ACC112 (cell line): ENCODE results near the gene HYPK.
A peak's percentile ranks its signal among the peaks of the same experiment; 100 is the strongest.
"Not testable (repeated sequence)": the region's sequence is repeated elsewhere in the genome, so short reads cannot be mapped to it uniquely, and the experiment has no call there.

Source experiments
- H2AFZ ChIP-seq: fragments of 200-600 bp; sonication (generic); one replicate; pipeline ENCODE4 v1.6.0; 2017; ENCODE audit warnings: antibody characterized with exemption, low read length; ENCODE audit not compliant: unreplicated experiment
- H3K27ac ChIP-seq: fragments of 200-600 bp; sonication (generic); 2 replicates; pipeline ENCODE4 v1.5.1; 2014; ENCODE audit warnings: low read depth, mild to moderate bottlenecking, antibody characterized with exemption, low read length, moderate library complexity
- H3K27me3 ChIP-seq: fragments of 200-600 bp; sonication (generic); 2 replicates; pipeline ENCODE4 v1.6.1; 2014; ENCODE audit warnings: mild to moderate bottlenecking, antibody characterized with exemption, low read length, moderate library complexity, mixed read lengths; ENCODE audit not compliant: insufficient read depth
- H3K36me3 ChIP-seq: fragments of 200-600 bp; sonication (generic); 2 replicates; pipeline ENCODE4 v1.6.1; 2016; ENCODE audit warnings: mild to moderate bottlenecking, antibody characterized with exemption, low read length, moderate library complexity, mixed read lengths; ENCODE audit not compliant: insufficient read depth
- H3K4me1 ChIP-seq: fragments of 200-600 bp; sonication (generic); one replicate; pipeline ENCODE4 v1.6.1; 2016; ENCODE audit warnings: low read length, mixed read lengths; ENCODE audit not compliant: insufficient read depth, unreplicated experiment, control insufficient read depth
- H3K4me3 ChIP-seq: fragments of 200-600 bp; sonication (generic); 2 replicates; pipeline ENCODE4 v1.5.1; 2014; ENCODE audit warnings: mild to moderate bottlenecking, low read depth, low read length
- H3K79me2 ChIP-seq: fragments of 200-600 bp; sonication (generic); one replicate; pipeline ENCODE4 v1.6.0; 2016; ENCODE audit warnings: low read length; ENCODE audit not compliant: control insufficient read depth, unreplicated experiment, insufficient read depth

Gene HYPK

DNA sequence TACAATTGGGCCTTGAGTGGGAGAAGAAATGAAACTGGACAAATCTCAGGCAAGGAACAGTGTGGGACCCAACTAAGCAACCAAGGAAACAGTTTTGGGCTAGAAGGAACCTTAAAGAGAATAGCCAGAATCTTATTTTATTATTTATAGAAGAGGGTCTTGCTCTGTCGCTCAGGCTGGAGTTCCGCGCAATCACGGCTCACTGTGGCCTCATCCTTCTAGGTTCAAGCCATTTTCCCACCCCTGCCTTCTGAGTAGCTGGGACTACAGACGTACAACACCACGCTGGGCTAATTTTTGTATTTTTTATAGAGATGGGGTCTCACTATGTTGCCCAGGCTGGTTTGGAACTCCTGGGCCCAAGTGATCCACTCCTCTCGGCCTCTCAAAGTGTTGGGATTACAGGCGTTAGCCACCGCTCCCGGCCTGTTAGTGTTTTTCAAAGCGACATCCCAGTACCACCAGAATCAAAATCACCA lies 25.7 kb downstream of the HYPK start:
- Histone ChIP-seq H3K79me2 (peaks cover 67% of the 10 kb centered on the region), H3K4me1 (peaks cover 23% of the 10 kb centered on the region), H3K36me3 (no peaks in the 10 kb centered on the region), H3K4me3 (peak overlapping the region; percentile 81), H3K27ac (peak overlapping the region; percentile 66; the same call in 1 of the 2 replicates), H3K27me3 (no peaks in the 10 kb centered on the region), H2AFZ (peak overlapping the region; percentile 1)

DNA sequence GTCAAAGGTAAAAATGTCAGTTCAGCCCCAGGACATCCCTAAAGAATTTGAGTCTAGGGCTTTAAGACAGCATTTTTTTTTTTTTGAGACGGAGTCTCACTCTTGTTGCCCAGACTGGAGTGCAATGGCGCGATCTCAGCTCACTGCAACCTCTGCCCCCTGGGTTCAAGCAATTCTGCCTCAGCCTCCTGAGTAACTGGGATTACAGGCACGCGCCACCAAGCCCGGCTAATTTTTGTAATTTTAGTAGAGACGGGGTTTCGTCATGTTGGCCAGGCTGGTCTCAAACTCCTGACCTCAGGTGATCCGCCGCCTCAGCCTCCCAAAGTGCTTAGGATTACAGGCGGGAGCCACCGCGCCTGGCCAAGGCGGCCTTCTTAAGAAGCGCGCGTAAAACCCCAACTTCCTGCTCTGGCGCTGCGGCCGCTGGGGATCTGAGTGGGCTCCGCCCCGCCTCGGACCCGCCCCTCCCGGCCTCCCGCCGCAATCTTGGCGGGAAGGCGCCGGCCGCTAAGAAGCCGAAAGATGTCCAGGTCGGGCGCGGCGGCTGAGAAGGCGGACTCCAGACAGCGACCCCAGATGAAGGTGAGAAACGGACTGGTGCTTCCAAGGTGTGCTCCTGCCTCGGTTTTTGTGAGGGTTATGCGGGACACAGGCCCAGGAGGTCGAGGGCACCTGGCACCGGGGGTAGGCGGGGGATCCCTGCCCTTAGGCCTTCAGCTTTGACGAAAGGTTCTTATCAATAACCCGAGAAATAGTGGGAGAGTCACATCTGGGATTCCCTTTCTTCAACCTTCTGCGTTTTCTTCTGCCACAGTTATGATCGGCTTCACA lies 26.3 kb downstream of the HYPK start, which contains the start of gene WDR76:
Gene WDR76, plus strand, starts transcription at position 495 of the 834 bp plus-strand sequence. Its CDS starts 31 bp downstream, at position 526.
- Histone ChIP-seq H3K4me3 (peak within 1 kb of the TSS; percentile 81), H3K4me1 (peaks cover 20% of the 10 kb centered on the region), H3K79me2 (peaks cover 65% of the 10 kb centered on the region), H2AFZ (peak within 1 kb of the TSS; percentile 57), H3K27me3 (no peaks in the 10 kb centered on the region), H3K36me3 (no peaks in the 10 kb centered on the region), H3K27ac (peak within 1 kb of the TSS; percentile 66)

DNA sequence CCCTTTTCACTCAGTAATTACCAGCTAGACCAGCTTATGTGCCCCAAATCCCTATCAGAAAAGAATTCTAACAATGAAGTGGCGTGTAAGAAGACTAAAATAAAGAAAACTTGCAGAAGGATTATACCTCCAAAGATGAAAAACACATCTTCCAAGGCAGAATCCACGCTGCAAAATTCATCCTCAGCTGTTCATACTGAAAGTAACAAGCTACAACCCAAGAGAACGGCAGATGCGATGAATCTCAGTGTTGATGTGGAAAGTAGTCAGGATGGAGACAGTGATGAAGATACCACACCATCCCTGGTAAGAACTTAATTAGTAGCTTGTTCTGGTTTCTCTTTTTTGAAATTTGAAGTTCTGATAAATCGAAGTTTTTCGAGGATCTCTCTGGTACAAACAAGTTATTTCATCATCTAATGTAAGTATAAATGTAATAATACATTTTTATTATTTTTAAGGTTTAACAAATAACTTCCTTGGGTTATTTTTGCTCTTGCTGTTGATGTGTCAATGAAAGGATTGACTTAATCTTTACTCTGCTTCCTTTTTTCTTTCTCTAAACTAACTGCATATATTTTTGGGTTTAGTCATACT lies 27.8 kb downstream of the HYPK start:
- Histone ChIP-seq H3K36me3 (no peaks in the 10 kb centered on the region; the same call in 1 of the 2 replicates), H2AFZ (no peak overlapping the region), H3K79me2 (peaks cover 56% of the 10 kb centered on the region), H3K4me3 (peak overlapping the region; percentile 81), H3K4me1 (peaks cover 15% of the 10 kb centered on the region), H3K27ac (no peak overlapping the region; the same call in 1 of the 2 replicates), H3K27me3 (no peaks in the 10 kb centered on the region)

DNA sequence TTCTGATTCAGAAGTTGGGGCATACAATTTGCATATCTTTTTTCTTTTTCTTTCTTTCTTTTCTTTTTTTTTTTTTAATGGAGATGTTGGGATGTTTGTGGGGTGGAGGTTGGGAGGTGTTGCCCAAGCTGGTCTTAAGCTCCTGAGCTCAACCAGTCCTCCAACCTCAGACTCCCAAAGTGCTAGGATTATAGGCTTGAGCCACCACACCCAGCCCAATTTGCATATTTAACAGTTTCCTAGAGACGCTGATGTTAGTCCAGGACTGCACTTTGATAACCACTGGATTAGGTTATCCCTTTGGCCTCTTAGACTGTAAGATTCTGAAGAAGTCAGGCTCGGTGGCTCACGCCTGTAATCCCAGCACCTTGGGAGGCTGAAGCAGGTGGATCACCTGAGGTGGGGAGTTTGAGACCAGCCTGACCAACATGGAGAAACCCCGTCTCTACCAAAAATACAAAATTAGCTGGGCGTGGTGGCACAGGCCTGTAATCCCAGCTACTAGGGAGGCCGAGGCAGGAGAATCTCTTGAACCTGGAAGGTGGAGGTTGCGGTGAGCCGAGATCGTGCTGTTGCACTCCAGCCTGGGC lies 29.6 kb downstream of the HYPK start:
- H3K36me3 ChIP-seq, H2AFZ ChIP-seq, H3K4me3 ChIP-seq, H3K27ac ChIP-seq, H3K27me3 ChIP-seq: not testable (repeated sequence)
- Histone ChIP-seq H3K79me2 (peaks cover 48% of the 10 kb centered on the region), H3K4me1 (peaks cover 11% of the 10 kb centered on the region)

GRCh38 chr15:43830691-43831275 lies 30.4 kb downstream of the HYPK start:
- H3K4me1 ChIP-seq: peaks cover 11% of the 10 kb centered on the region
- not testable (repeated sequence) for H3K4me3 ChIP-seq, H3K27me3 ChIP-seq, H3K36me3 ChIP-seq, H3K27ac ChIP-seq, H2AFZ ChIP-seq
- peaks cover 48% of the 10 kb centered on the region for H3K79me2 ChIP-seq

GRCh38 chr15:43831519-43832052 lies 31.2 kb downstream of the HYPK start:
- H2AFZ ChIP-seq, H3K4me1 ChIP-seq, H3K27me3 ChIP-seq, H3K4me3 ChIP-seq, H3K27ac ChIP-seq: not testable (repeated sequence)
- Histone ChIP-seq H3K36me3 (peaks cover 14% of the 10 kb centered on the region), H3K79me2 (peaks cover 43% of the 10 kb centered on the region)

DNA sequence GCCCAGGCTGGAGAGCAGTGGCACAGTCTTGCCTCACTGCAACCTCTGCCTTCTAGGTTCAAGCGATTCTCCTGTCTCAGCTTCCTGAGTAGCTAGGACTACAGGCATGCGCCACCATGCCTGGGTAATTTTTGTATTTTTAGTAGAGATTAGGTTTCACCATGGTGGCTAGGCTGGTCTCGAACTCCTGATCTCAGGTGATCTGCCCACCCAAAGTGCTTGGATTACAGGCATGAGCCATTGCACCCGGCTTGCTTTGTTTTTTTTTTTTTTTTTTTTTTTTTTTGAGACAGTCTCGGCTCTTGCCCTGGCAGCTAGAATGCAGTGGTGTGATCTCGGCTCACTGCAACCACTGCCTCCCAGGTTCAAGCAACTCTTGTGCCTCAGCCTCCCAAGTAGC lies 32.1 kb downstream of the HYPK start:
- Histone ChIP-seq H3K79me2 (peaks cover 38% of the 10 kb centered on the region), H3K36me3 (peaks cover 20% of the 10 kb centered on the region)
- H3K4me1 ChIP-seq, H3K27ac ChIP-seq, H3K27me3 ChIP-seq, H3K4me3 ChIP-seq, H2AFZ ChIP-seq: not testable (repeated sequence)

DNA sequence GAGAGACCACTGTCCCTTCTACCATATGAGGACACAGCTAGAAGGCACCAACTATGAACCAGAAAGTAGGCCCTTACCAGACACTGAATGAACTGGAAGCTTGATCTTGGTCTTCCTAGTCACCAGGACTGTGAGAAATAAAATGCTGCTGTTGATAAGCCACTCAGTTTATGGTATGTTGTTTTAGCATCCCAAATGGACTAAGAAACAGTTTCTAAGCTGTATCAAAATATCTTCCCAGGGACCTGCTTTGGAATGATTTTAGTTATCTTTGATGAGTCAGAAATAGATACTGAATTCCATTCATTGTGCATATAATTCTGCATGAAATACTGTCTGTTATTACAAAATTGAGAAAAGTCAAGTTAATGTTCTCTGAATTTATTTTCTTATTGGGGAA lies 45.0 kb downstream of the HYPK start:
- Histone ChIP-seq H3K79me2 (no peaks in the 10 kb centered on the region), H2AFZ (no peak overlapping the region), H3K36me3 (peaks cover 21% of the 10 kb centered on the region), H3K4me1 (no peaks in the 10 kb centered on the region), H3K4me3 (no peak overlapping the region), H3K27ac (peak overlapping the region; percentile 34; the same call in 1 of the 2 replicates), H3K27me3 (no peaks in the 10 kb centered on the region)

DNA sequence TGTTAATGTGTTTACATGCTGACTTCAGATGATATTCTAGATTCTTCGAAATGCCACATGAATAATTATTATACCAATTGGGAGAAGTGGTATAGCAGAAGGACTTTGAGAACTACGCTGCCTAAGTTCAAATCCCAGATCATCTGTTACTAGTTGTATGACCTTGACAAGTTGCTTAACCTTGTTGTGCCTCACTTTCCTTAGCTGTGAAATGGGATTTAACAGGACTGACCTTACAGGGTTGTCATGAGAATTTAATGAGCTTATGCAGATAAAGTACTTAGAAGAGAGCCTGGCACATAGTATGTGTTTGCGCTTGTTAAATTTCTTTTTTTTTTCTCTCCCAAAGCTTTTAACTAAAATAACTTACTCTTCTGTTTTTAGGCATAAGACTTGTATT lies 50.9 kb downstream of the HYPK start:
- H3K27me3 ChIP-seq: no peaks in the 10 kb centered on the region
- H3K27ac ChIP-seq: no peak overlapping the region
- H3K79me2 ChIP-seq: no peaks in the 10 kb centered on the region
- H3K4me3 ChIP-seq: no peak overlapping the region
- no peak overlapping the region for H2AFZ ChIP-seq
- H3K36me3 ChIP-seq: peaks cover 22% of the 10 kb centered on the region
- peaks cover 3% of the 10 kb centered on the region for H3K4me1 ChIP-seq

- no peaks in the 10 kb centered on the region for H3K79me2 ChIP-seq
- no peaks in the 10 kb centered on the region for H3K27me3 ChIP-seq
- peaks cover 3% of the 10 kb centered on the region for H3K4me1 ChIP-seq
- peaks cover 28% of the 10 kb centered on the region for H3K36me3 ChIP-seq
- H3K4me3 ChIP-seq: no peak overlapping the region
- H3K27ac ChIP-seq: no peak overlapping the region
- no peak overlapping the region for H2AFZ ChIP-seq
Observed at GRCh38 chr15:43852607-43853006, 52.2 kb downstream of the HYPK start.
